Kidney (tissue), 14 donors: ENCODE results near the gene FIGNL2. TPM values are rescaled to one million over a fixed set of nuclear protein-coding genes. Genes with fewer than 3 reads are reported as not detected.

Experiments
- DNase-seq, 5 donors: peaks; one replicate each; pipeline ENCODE4 v3.0.0-alpha.2; 2013 to 2020
- FAIRE-seq: peaks from 2 replicates; lab custom pipeline; 2012; peaks lifted over from hg19 to GRCh38; lab: Jason Lieb, UNC
- H3K27ac ChIP-seq, 2 donors: one replicate each; pipeline ENCODE4 v1.7.0; 2013; ENCODE audit warnings: low read depth in 2 of 2, low read length in 2 of 2, inconsistent platforms in 1 of 2
- H3K27me3 ChIP-seq: one replicate; pipeline ENCODE4 v1.7.1; 2013; ENCODE audit warnings: low read length, inconsistent platforms; ENCODE audit not compliant: control insufficient read depth, insufficient read depth
- H3K36me3 ChIP-seq, 3 donors: one replicate each; pipeline versions ENCODE4 v1.7.0 to v1.7.1; 2013; ENCODE audit warnings: low read length in 3 of 3, control low read depth in 1 of 3, inconsistent platforms in 1 of 3; ENCODE audit not compliant: insufficient read depth in 3 of 3, control insufficient read depth in 2 of 3
- H3K4me1 ChIP-seq, 3 donors: one replicate each; pipeline versions ENCODE4 v1.7.0 to v1.7.1; 2013; ENCODE audit warnings: low read length in 3 of 3, inconsistent platforms in 1 of 3, low read depth in 1 of 3; ENCODE audit not compliant: control insufficient read depth in 2 of 3, insufficient read depth in 2 of 3
- H3K4me3 ChIP-seq, 3 donors: one replicate each; pipeline versions ENCODE4 v1.7.0 to v1.8.1; 2013; ENCODE audit warnings: low read length in 3 of 3, control low read depth in 1 of 3, inconsistent platforms in 1 of 3
- H3K9ac ChIP-seq, 3 donors: one replicate each; pipeline versions ENCODE4 v1.7.0 to v1.7.1; 2013; ENCODE audit warnings: low read length in 3 of 3, control low read depth in 1 of 3, inconsistent platforms in 1 of 3
- H3K9me3 ChIP-seq, 3 donors: one replicate each; pipeline versions ENCODE4 v1.7.0 to v1.7.1; 2013; ENCODE audit warnings: low read length in 3 of 3, control low read depth in 1 of 3, inconsistent platforms in 1 of 3; ENCODE audit not compliant: control insufficient read depth in 2 of 3, insufficient read depth in 1 of 3
- intact Hi-C: fragments of 100-400 bp; cut with DNase I; formaldehyde crosslinking; loops from one replicate; pipeline ENCODE4 v1.11.1; 2022
- polyA plus RNA-seq: library from polyadenylated mRNA; stranded (reverse); fragments of 350-450 nt; fragmentation: Illumina TruSeq; extraction: RNeasy Lipid Tissue Mini Kit (QIAGEN cat#74804); gene quantifications from one replicate; pipeline ENCODE4 v1.2.3, GENCODE V29; 2014; ENCODE audit warnings: low read depth, low replicate concordance; ENCODE audit not compliant: insufficient read depth
- total RNA-seq: library from RNA; stranded (reverse); fragmentation: NEBNext Ultra II Directional; extraction: Animal tissue kit (Norgen Biotek cat#: 25700); gene quantifications from one replicate; pipeline ENCODE4 v1.2.1, GENCODE V29; 2021
- TF ChIP-seq, protein P1 (sequence below): IDR thresholded peaks from 3 replicates; pipeline ENCODE4 v1.5.1; 2012; ENCODE audit warnings: mild to moderate bottlenecking, moderate library complexity, borderline replicate concordance; ENCODE audit not compliant: insufficient read depth; ENCODE audit errors: extremely low read depth
- donor health status: control.
- donor health status: control.
- donor health status: control.
- donor health status: control.
- donor health status: control.
- donor health status: DM: yes; HTN: yes; CAD: no.
- donor health status: Normal renal cell carcinoma (clear cell type).

Gene FIGNL2
- total and polyA plus RNA-seq, 2 donors from 2014 or later, result 3.1 to 6.1 TPM

DNA sequence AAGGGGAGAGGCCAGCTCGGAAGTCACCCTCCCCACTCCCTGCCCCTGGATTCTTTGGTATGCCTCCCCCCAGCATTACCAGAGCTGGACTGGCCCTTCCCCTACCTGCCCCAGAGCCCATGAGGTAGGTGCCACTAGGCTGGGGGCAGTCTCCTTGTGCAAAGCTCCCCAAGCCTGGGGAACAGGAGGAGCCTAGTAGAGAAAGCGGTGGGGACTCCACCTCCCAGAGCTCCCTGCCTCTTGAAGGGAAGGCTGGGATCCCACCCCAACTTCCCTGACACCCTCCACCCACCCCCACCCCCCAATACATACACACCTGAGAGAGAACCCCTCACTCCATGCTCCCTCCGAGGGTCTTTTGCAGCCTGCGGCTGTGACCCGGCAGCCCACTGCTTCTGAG, 30.4 kb downstream of the FIGNL2 start:
- no peak overlapping the region for H3K9ac ChIP-seq
- H3K4me1 ChIP-seq, result peaks cover 0 to 2% (median 0%) of the 10 kb centered on the region in 3 donors
- no peaks in the 10 kb centered on the region for H3K27me3 ChIP-seq
- DNase-seq, result peak in 1 of 5 donors; percentile 45
- FAIRE-seq, result no peak
- H3K27ac ChIP-seq, result no peak overlapping the region
- intact Hi-C loops, result no loop called here
- no peaks in the 10 kb centered on the region for H3K9me3 ChIP-seq
- no peak overlapping the region for H3K4me3 ChIP-seq
- no peaks in the 10 kb centered on the region for H3K36me3 ChIP-seq
- TF ChIP-seq, protein P1, sequence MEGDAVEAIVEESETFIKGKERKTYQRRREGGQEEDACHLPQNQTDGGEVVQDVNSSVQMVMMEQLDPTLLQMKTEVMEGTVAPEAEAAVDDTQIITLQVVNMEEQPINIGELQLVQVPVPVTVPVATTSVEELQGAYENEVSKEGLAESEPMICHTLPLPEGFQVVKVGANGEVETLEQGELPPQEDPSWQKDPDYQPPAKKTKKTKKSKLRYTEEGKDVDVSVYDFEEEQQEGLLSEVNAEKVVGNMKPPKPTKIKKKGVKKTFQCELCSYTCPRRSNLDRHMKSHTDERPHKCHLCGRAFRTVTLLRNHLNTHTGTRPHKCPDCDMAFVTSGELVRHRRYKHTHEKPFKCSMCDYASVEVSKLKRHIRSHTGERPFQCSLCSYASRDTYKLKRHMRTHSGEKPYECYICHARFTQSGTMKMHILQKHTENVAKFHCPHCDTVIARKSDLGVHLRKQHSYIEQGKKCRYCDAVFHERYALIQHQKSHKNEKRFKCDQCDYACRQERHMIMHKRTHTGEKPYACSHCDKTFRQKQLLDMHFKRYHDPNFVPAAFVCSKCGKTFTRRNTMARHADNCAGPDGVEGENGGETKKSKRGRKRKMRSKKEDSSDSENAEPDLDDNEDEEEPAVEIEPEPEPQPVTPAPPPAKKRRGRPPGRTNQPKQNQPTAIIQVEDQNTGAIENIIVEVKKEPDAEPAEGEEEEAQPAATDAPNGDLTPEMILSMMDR, result no peak

DNA sequence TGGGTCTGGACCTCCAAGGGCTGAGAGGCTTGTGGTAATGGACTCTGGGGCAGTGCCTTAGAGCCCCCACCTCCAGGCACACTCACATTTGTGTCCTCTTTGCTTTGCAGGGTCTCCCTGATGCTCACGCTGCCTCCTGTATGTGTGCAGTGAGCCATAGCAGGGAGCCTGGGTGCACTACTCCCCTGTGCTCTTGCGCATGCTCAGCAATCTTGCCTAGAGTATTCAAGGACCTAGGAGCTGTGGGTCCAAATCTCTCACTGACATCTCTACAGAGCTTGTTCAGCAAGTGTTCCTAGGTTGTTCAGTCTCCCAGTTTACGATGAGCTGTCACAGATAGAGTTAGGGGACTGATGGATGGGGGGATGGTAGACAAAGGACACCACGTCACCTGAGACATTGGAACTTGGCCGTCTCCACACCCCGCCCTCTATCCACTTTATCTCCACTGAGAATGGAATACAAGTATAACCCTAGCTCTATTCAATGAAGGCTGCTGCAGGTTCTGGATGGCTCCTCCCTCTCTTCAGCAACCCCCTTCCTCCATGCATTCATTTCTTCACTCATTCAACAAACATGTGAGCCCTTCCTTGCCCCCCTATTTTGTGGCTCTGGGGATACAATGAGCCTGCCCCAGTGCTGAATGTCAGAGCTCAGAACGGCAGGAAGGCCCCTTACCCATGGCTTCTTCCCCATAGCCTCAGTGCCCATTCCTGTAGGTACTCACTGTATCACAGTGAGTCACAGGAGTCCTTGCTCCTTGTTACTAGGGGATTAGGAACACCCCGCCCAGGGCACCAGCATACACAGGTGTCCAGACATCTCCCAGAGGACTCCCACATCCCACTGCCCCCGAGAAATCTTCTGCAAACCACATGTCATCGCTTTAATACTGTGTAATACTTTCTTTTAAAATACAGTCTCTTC, 31.2 kb downstream of the FIGNL2 start:
- no peak overlapping the region for H3K9ac ChIP-seq
- H3K9me3 ChIP-seq, result no peaks in the 10 kb centered on the region
- TF ChIP-seq, protein P1, result no peak
- DNase-seq, result peak in 1 of 5 donors; percentile 36
- no peaks in the 10 kb centered on the region for H3K27me3 ChIP-seq
- FAIRE-seq, result no peak
- no peak overlapping the region for H3K4me3 ChIP-seq
- H3K4me1 ChIP-seq, result peaks cover 0 to 2% (median 0%) of the 10 kb centered on the region in 3 donors
- H3K36me3 ChIP-seq, result no peaks in the 10 kb centered on the region
- H3K27ac ChIP-seq, result no peak overlapping the region
- intact Hi-C loops, result no loop called here

DNA sequence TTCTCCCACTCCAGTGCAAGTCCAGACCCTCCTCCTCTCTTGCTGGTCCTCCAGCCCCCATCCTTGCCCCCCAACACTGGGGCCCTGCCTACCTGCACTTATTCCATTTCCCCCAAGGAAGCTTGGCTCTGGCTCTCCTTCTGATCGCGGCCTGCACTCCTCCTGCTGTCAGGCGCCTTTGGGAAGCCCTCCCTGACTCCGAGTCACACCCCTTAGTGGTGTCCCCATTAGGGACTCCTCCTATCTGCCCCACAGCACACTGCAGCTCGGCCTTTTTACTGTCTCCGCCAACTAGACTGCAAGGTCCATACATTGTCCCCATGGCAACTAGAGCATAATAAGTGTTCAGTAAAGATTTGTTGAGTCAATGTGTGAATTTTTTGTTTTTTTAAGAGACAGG, 32.9 kb downstream of the FIGNL2 start:
- H3K9me3 ChIP-seq, result no peaks in the 10 kb centered on the region
- no peak overlapping the region for H3K9ac ChIP-seq
- H3K27me3 ChIP-seq, result no peaks in the 10 kb centered on the region
- H3K4me1 ChIP-seq, result peaks cover 0 to 2% (median 0%) of the 10 kb centered on the region in 3 donors
- FAIRE-seq, result no peak
- intact Hi-C loops, result no loop called here
- no peak overlapping the region for H3K4me3 ChIP-seq
- TF ChIP-seq, protein P1, result no peak
- H3K36me3 ChIP-seq, result no peaks in the 10 kb centered on the region
- peak in 1 of 5 donors; percentile 37 for DNase-seq
- H3K27ac ChIP-seq, result no peak overlapping the region
